Umbilical cord (tissue), 2 donors: ENCODE results near the gene SEPTIN10. TPM values are rescaled to one million over a fixed set of nuclear protein-coding genes. Genes with fewer than 3 reads are reported as not detected.
"Not testable (repeated sequence)": the region's sequence is repeated elsewhere in the genome, so short reads cannot be mapped to it uniquely, and the experiment has no call there.

Experiments
- DNase-seq: peaks from one replicate; pipeline ENCODE4 v3.0.0-alpha.2; 2015; ENCODE audit warnings: low spot score
- total RNA-seq: library from RNA; depleted of rRNA; stranded (reverse); fragments of >200 nt; gene quantifications from one replicate; pipeline ENCODE4 v1.2.3, GENCODE V29; 2014; ENCODE audit warnings: low replicate concordance; ENCODE audit not compliant: insufficient read depth

Gene SEPTIN10
- total RNA-seq, 1 donor from 2014 or later, result 121 TPM

- no peak for DNase-seq
Measured at GRCh38 chr2:109633284-109633961, 19.7 kb upstream of the SEPTIN10 start.

GRCh38 chr2:109632158-109632789, 18.5 kb upstream of the SEPTIN10 start:
- no peak for DNase-seq

GRCh38 chr2:109631741-109632140, 18.0 kb upstream of the SEPTIN10 start:
- DNase-seq, result no peak

- DNase-seq, result no peak
Measured at GRCh38 chr2:109630441-109631430, 17.0 kb upstream of the SEPTIN10 start.

GRCh38 chr2:109629867-109630266, 16.1 kb upstream of the SEPTIN10 start:
- DNase-seq, result peak; percentile 24

GRCh38 chr2:109628321-109628720, 14.6 kb upstream of the SEPTIN10 start:
- DNase-seq, result not testable (repeated sequence)

- no peak for DNase-seq
Measured at GRCh38 chr2:109624339-109624738, 10.6 kb upstream of the SEPTIN10 start.

GRCh38 chr2:109623923-109624322, 10.2 kb upstream of the SEPTIN10 start:
- no peak for DNase-seq

GRCh38 chr2:109623297-109623696, 9.5 kb upstream of the SEPTIN10 start:
- DNase-seq, result no peak

GRCh38 chr2:109619032-109619615, 5.4 kb upstream of the SEPTIN10 start:
- DNase-seq, result no peak

- no peak for DNase-seq
Measured at GRCh38 chr2:109616184-109616583, 2.4 kb upstream of the SEPTIN10 start.

- DNase-seq, result no peak
Measured at GRCh38 chr2:109615637-109616144, 1.9 kb upstream of the SEPTIN10 start.

GRCh38 chr2:109614715-109615636, 1.2 kb upstream of the SEPTIN10 start:
- peak; percentile 32 for DNase-seq

GRCh38 chr2:109613081-109613921, 465 bp downstream of the SEPTIN10 start:
- DNase-seq, result peak; percentile 77

GRCh38 chr2:109611467-109612095, 2.2 kb downstream of the SEPTIN10 start:
- peak; percentile 49 for DNase-seq

- peak; percentile 43 for DNase-seq
Measured at GRCh38 chr2:109609352-109610024, 4.3 kb downstream of the SEPTIN10 start.

- peak; percentile 16 for DNase-seq
Measured at GRCh38 chr2:109607766-109608165, 6.0 kb downstream of the SEPTIN10 start.

- no peak for DNase-seq
Measured at GRCh38 chr2:109604597-109604996, 9.2 kb downstream of the SEPTIN10 start.
